NCI-H2029 (cell line): ENCODE measurements around the gene PECR.
"Not testable (repeated sequence)": the region's sequence is repeated elsewhere in the genome, so short reads cannot be mapped to it uniquely, and the experiment has no call there.

ENCODE experiments used
- DNase-seq: peaks from one replicate; lab custom pipeline; 2025; lab: John Stamatoyannopoulos, UW

PECR gene

DNA sequence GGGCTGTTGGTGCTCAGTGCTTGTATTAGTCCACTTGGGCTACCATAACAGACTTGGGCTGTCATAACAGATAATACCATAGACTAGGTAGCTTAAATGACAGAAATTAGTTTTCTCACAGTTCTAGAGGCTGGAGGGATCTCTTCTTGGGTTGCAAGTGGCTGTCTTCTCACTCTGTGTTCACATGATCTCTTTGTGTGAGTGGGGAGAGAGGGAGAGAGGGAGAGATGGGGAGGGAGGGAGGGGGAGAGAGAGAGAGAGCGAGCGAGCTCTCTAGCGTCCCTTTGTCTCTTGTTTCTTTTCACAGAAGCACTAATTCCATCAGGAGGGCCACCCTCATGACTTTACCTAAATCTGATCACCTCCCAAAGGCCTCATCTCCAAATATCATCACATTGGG, 23.1 kb upstream of the PECR start:
- DNase-seq: no peak

DNA sequence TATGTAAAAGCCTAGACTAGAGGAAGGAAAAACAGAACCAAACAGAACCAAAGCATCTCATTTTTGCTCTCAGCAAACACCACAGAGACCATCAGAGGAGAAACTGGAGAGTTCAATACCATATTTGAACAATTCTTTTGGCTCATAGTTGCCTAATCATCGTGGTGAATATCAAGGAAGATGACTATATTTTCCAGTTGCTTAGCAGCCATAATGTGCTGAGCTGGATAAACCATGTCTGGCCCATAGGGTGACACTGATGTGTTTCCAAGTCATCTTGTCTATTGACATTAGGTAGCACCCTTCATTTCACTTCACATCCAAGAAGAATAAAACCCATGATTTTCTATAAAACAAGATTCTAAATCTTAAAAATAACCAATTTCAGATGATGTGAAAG, 21.6 kb upstream of the PECR start:
- DNase-seq: no peak

- no peak for DNase-seq
These were observed 19.5 kb upstream of the PECR start for GRCh38 chr2:216101109-216101508.

DNA sequence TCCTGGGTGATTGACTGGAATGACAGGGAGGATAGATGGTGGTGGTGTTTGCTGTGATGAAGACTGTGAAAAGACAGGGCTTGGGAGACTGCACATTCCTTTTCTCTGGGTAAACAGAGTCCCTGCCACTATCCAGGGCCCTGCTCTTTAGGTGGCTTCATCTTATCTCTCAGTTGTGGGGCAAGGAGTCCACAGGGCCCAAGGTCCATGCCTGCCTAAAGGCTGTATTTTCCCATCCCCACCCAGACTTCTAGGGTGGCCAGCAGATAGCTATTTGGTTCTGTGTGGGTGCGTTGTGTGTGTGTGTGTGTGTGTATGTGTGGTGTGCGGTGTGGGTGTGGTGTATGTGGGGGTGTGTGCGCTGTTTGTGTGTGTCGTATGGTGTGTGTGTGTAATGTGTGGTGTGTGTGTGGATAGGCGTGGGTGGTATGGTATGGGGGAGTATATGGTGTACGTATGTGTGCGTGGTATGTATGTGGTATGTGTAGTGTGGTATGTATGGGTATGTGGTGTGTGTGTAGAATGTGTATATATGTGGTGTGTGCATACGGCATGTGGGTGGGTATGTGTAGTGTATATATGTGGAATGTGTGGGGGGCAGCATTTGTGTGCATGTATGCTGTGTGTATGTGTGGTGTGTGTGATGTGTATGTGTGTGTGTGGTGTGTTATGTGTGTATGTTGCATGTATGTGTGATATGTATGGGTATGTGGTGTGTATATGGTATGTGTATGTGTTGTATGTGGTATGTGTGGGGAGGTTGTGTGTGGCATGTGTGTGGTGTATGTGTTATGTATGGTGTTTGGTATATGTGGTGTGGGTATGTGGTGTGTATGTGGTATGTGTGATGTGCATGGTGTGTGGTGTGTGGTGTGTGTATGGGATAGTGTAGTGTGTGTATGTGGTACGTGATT, 17.1 kb upstream of the PECR start:
- no peak for DNase-seq

- DNase-seq: no peak
These were observed 13.1 kb upstream of the PECR start for GRCh38 chr2:216094701-216095100.

DNA sequence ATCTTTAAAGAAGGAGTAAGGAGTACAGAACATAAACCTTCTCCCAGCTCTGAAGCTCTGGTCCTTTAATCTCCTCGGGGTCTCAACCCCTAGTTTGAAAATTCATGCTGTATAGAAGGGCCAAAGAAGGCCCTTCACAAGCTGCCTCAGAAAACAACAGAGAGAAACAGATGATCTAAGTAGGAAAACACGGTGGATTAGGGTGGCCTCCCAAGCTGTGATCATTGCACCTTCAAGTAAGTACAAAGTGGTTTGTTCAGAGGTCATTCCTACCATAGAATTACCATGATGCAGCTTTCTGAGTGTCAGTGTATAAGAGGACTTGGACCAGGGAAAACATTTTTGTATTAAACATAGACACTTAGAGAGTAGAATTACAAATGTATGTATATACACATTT, 11.0 kb upstream of the PECR start:
- no peak for DNase-seq

GRCh38 chr2:216090369-216090786, 8.8 kb upstream of the PECR start:
- DNase-seq: no peak

- DNase-seq: no peak
These were observed 4.7 kb upstream of the PECR start for GRCh38 chr2:216086207-216086893.

DNA sequence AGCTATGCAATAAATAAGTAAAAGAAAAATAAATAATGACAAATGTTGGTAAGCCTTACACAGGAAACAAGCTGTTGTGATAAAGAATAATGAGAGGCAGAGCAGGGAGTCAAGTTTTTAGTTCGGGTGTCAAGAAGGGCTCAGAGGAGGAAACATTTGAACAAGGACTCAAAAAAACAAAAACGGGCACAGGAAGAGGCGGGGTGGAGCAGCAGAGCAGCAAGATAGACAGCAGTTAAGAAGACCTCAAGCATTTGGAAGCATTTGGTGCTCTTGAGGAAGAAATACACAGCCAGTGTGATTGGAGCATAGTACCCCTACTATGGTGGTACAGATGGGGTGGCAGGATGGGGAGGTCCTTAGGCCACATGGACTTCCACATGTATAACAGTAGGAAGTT, 2.9 kb upstream of the PECR start:
- no peak for DNase-seq

DNA sequence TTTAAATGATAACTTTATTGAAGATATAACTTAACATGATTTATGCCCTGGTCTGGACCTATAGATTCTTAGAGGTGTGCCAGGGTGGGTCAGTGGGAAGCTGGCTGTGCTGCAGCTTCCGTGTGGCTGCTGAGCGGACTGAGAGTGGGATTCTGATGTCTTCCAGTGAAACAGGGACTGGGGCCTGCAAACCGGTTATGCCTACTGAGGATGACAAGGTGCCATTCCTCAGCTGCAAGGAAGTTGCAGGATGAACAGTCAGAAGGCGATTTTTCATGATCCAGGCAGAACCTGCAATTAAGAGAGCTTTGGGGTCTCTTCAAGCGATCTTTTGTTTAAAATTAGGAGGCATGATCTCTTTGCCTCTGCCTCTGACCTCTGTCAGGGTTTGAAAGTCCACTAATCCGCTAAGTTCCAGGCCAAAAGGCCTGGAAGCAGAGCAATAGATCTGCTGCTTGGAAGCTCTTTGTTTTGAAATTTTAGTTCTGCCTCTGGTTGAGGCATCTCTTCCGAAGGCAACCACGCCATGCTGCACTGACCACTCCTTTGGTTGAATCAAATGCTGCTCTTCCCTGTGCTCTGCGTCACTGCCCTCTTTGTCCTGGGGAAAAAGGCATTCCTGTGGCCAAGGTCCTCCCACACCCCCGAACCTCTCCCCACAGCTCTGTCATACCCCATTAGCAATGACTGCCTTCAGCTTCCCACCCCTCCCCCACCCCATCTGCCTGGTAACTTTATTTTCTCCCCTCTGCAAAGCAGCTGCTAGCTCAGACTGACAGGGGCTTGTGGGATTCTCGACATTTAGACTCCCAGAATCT, 2.1 kb upstream of the PECR start:
- DNase-seq: no peak

GRCh38 chr2:216082805-216083204, 1.2 kb upstream of the PECR start:
- no peak for DNase-seq

- no peak for DNase-seq
These were observed 605 bp upstream of the PECR start for GRCh38 chr2:216082117-216082711.

GRCh38 chr2:216081012-216081411, 597 bp downstream of the PECR start:
- DNase-seq: no peak

GRCh38 chr2:216080048-216080447, 1.6 kb downstream of the PECR start:
- DNase-seq: not testable (repeated sequence)

DNA sequence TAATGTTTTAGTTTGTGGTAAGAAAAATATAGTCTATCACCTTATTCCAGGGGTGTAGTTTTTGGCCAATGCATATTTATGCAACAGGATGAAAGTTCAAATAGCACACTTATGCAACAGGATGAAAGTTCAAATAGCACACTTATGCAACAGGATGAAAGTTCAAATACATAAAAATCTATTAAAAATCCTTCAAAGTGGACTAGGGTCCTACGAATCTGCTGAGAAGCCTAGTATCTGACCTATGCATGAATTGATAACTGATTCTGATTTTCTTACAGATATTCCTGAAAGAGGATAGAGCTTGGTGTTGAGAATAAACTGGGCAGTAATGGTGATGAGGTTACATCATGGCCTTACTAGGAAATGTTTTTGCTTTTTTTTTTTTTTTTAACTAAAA, 2.8 kb downstream of the PECR start:
- no peak for DNase-seq

- DNase-seq: no peak
These were observed 5.8 kb downstream of the PECR start for GRCh38 chr2:216075510-216076485.

DNA sequence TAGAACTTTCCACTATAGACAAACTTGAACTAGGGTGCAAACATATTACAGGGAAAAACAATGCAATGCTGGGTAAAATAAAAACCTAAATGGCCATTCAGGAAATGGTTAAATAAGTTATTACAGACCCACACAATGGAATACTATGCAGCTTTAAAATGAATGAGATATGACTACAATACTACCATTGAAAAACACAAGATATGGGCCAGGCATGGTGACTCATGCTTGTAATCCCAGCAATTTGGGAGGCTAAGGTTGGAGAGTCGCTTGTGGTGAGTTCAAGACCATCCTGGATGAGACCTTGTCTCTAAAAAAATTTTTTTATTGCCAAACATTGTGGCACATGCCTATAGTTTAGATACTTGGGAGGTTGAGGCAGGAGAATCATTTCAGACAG, 6.8 kb downstream of the PECR start:
- no peak for DNase-seq

- no peak for DNase-seq
These were observed 7.2 kb downstream of the PECR start for GRCh38 chr2:216074380-216074779.

DNA sequence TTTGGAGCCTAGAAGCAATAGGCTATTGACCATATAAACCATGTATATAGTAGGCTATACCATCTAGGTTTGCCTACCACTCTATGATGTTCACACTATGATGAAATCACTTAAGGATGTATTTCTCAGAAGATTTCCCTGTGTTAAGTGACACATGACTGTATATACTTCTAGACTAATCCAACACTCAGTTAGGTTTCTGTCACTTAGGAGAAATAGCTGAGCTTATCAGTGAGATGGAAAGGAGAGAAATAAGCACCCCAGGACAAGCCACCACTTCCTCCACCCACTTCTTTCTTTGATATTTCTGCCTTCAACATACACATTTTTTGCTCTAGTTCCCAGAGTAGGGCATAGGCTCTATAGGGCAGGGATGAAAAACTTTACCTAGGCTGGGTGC, 7.8 kb downstream of the PECR start:
- no peak for DNase-seq

DNA sequence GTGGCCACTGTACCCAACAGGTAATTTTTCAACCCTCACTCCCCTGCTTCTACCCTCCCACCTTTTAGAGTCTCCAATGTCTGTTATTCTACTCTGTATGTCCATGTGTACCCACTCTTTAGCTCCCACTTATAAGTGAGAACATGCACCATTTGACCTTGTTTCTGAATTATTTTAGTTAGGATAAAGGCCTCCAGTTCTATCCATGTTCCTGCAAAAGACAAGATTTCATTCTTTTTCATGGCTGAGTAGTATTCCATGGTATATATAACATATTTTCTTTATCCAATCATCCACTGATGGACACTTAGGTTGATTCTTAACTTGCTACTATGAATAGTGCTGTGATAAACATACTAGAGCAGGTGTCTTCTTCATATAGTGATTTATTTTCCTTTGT, 9.1 kb downstream of the PECR start:
- no peak for DNase-seq
